Endodermal cell (in vitro differentiated cells): Measurements from ENCODE around the gene CASP10. TPM values are rescaled to one million over a fixed set of nuclear protein-coding genes. Genes with fewer than 3 reads are reported as not detected.

ENCODE experiments used
- DNase-seq: peaks from one replicate; pipeline ENCODE4 v3.0.0-alpha.2; 2017
- H3K27ac ChIP-seq: 2 replicates; pipeline ENCODE4 v1.5.1; 2013; ENCODE audit warnings: mild to moderate bottlenecking, low read depth, low read length, moderate library complexity
- H3K27me3 ChIP-seq: 2 replicates; pipeline ENCODE4 v1.6.1; 2013; ENCODE audit warnings: mild to moderate bottlenecking, low read length, moderate library complexity; ENCODE audit not compliant: insufficient read depth, control insufficient read depth, poor library complexity, severe bottlenecking
- H3K36me3 ChIP-seq: 2 replicates; pipeline ENCODE4 v1.7.0; 2013; ENCODE audit warnings: mild to moderate bottlenecking, low read length, moderate library complexity; ENCODE audit not compliant: control insufficient read depth, insufficient read depth
- H3K4me1 ChIP-seq: one replicate; pipeline ENCODE4 v1.7.0; 2013; ENCODE audit warnings: low read length; ENCODE audit not compliant: control insufficient read depth, insufficient read depth
- H3K4me3 ChIP-seq: 2 replicates; pipeline ENCODE4 v1.5.1; 2013; ENCODE audit warnings: mild to moderate bottlenecking, low read length, moderate library complexity
- H3K9ac ChIP-seq: 2 replicates; pipeline ENCODE4 v1.6.1; 2013; ENCODE audit warnings: mild to moderate bottlenecking, low read length, moderate library complexity; ENCODE audit not compliant: poor library complexity, severe bottlenecking; ENCODE audit errors: extremely low read depth
- H3K9me3 ChIP-seq: 2 replicates; pipeline ENCODE4 v1.6.1; 2013; ENCODE audit warnings: mild to moderate bottlenecking, low read length, moderate library complexity; ENCODE audit not compliant: control insufficient read depth
- H3K27ac Mint-ChIP-seq: 2 replicates; pipeline ENCODE4 v1.8.0; 2020; ENCODE audit warnings: mixed read lengths
- H3K27me3 Mint-ChIP-seq: 2 replicates; pipeline ENCODE4 v1.8.0; 2021; ENCODE audit warnings: mild to moderate bottlenecking, mixed read lengths; ENCODE audit not compliant: insufficient read depth
- H3K36me3 Mint-ChIP-seq: 2 replicates; pipeline ENCODE4 v1.8.0; 2020; ENCODE audit warnings: low read depth, mixed read lengths
- H3K4me1 Mint-ChIP-seq: 2 replicates; pipeline ENCODE4 v1.8.0; 2020; ENCODE audit warnings: mixed read lengths
- H3K4me3 Mint-ChIP-seq: 2 replicates; pipeline ENCODE4 v1.8.0; 2020; ENCODE audit warnings: mild to moderate bottlenecking, moderate library complexity, mixed read lengths
- H3K9me3 Mint-ChIP-seq: 2 replicates; pipeline ENCODE4 v1.8.0; 2020; ENCODE audit warnings: mild to moderate bottlenecking, mixed read lengths
- CTCF ChIP-seq: fragments of 200-600 bp; sonication (generic); conservative IDR thresholded peaks from 2 replicates; pipeline ENCODE4 v1.5.0; 2021; ENCODE audit warnings: antibody characterized with exemption, mild to moderate bottlenecking
- WGBS, 2 experiments: methylation state at CpG; one replicate each; pipeline versions ENCODE4 v1.1.5 to v1.1.7; 2013; ENCODE audit warnings: missing lambda C conversion rate in 2 of 2, mixed read lengths in 1 of 2; ENCODE audit not compliant: insufficient coverage in 1 of 2, insufficient read length in 1 of 2; 5-methylcytosine and 5-hydroxymethylcytosine counted together
- total RNA-seq, 2 donors: library from RNA; stranded (reverse); fragmentation: NEBNext Ultra II Directional in 1 of 2; extraction: Animal tissue kit (Norgen Biotek cat#: 25700) in 1 of 2; gene quantifications; 2 replicates in 1 of 2; 3 replicates in 1 of 2; pipeline ENCODE4 v1.2.1, GENCODE V29; 2021

CASP10 gene
- total RNA-seq, 2 donors from 2014 or later, result 6.0 to 24.5 TPM

DNA sequence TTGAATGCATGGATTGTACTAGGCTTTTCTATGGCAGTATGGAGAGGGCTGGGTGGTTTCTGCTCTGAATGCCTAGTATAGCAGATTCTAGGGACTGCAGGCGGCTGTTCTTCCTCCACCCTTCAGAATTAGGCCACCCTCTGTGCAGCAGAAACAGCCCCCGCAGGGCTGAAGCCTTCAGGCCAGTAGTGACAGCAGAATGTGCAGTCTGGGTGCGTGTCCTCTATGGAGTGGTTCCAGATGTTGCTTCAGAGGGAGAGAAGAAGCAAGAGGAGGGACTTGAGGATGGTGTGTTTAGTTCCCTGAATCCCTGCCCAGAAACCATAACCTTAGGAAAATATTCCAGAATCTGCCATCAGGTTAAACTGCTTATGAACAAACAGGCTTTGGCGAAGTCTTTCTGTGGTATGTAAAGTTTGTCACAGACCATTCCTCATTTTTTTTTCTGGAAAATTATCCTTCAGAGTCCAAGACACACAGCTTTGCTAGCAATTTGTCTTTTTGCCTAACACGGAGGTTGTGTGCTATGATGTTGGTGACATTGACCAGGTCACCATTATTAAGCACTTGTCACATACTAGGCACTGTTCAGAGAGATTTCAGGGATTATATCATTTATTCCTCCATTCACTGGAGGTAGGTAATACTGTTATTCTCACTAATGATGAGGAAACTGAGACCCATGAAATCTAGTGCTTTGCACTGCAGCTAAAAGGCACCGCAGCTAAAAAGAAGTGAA is 21.1 kb downstream of the CASP10 start:
- no peak overlapping the region for H3K27ac Mint-ChIP-seq

GRCh38 chr2:201204655-201205514 is 21.9 kb downstream of the CASP10 start:
- no peak for TF ChIP-seq CTCF
- Mint-ChIP-seq H3K4me3 (no peak overlapping the region), H3K27me3 (no peaks in the 10 kb centered on the region), H3K36me3 (peaks cover 9% of the 10 kb centered on the region), H3K9me3 (no peaks in the 10 kb centered on the region), H3K27ac (no peak overlapping the region), H3K4me1 (peaks cover 4% of the 10 kb centered on the region)
- H3K4me3 ChIP-seq, result no peak overlapping the region
- H3K9me3 ChIP-seq, result no peaks in the 10 kb centered on the region
- DNase-seq, result no peak
- 95 to 98% methylated on average over 8 to 9 of the region's 9 CpGs for WGBS, 2 experiments
- H3K4me1 ChIP-seq, result no peaks in the 10 kb centered on the region
- H3K36me3 ChIP-seq, result no peaks in the 10 kb centered on the region
- H3K27ac ChIP-seq, result no peak overlapping the region
- H3K9ac ChIP-seq, result no peak overlapping the region
- no peaks in the 10 kb centered on the region for H3K27me3 ChIP-seq

More for the DNA sequence above, 21.1 kb downstream of the CASP10 start:
- WGBS, 2 experiments, result 75 to 89% methylated on average over 5 to 6 of the region's 6 CpGs
- TF ChIP-seq CTCF, result no peak
- no peaks in the 10 kb centered on the region for H3K9me3 ChIP-seq
- H3K4me3 ChIP-seq, result no peak overlapping the region
- no peak overlapping the region for H3K9ac ChIP-seq
- Mint-ChIP-seq H3K9me3 (no peaks in the 10 kb centered on the region), H3K4me3 (no peak overlapping the region), H3K4me1 (peaks cover 4% of the 10 kb centered on the region), H3K27me3 (no peaks in the 10 kb centered on the region), H3K36me3 (peaks cover 9% of the 10 kb centered on the region)
- no peaks in the 10 kb centered on the region for H3K27me3 ChIP-seq
- no peaks in the 10 kb centered on the region for H3K36me3 ChIP-seq
- no peak for DNase-seq
- H3K4me1 ChIP-seq, result no peaks in the 10 kb centered on the region
- no peak overlapping the region for H3K27ac ChIP-seq

- H3K27me3 ChIP-seq, result no peaks in the 10 kb centered on the region
- H3K36me3 Mint-ChIP-seq, result peaks cover 9% of the 10 kb centered on the region
- no peaks in the 10 kb centered on the region for H3K9me3 ChIP-seq
- no peaks in the 10 kb centered on the region for H3K27me3 Mint-ChIP-seq
- no peaks in the 10 kb centered on the region for H3K4me1 ChIP-seq
- no peak for TF ChIP-seq CTCF
- no peaks in the 10 kb centered on the region for H3K9me3 Mint-ChIP-seq
- H3K36me3 ChIP-seq, result no peaks in the 10 kb centered on the region
- H3K9ac ChIP-seq, result no peak overlapping the region
- DNase-seq, result no peak
- H3K4me3 ChIP-seq, result no peak overlapping the region
- WGBS, 2 experiments, result 94 to 100% methylated on average over 3 of the region's 3 CpGs
- H3K27ac ChIP-seq, result no peak overlapping the region
- H3K4me1 Mint-ChIP-seq, result no peaks in the 10 kb centered on the region
- H3K27ac Mint-ChIP-seq, result no peak overlapping the region
- no peak overlapping the region for H3K4me3 Mint-ChIP-seq
These were observed 22.5 kb downstream of the CASP10 start for GRCh38 chr2:201205515-201205849.
